Activated T-helper 1 cell treated with Interleukin-2 at 50 U/mL for 16 hours (primary cell): ENCODE results near the gene RUFY1.
"Not testable (repeated sequence)": the region's sequence is repeated elsewhere in the genome, so short reads cannot be mapped to it uniquely, and the experiment has no call there.

Experiments
- DNase-seq: peaks from one replicate; pipeline ENCODE4 v3.0.0-alpha.2; 2020; ENCODE audit warnings: low read depth

The RUFY1 gene

DNA sequence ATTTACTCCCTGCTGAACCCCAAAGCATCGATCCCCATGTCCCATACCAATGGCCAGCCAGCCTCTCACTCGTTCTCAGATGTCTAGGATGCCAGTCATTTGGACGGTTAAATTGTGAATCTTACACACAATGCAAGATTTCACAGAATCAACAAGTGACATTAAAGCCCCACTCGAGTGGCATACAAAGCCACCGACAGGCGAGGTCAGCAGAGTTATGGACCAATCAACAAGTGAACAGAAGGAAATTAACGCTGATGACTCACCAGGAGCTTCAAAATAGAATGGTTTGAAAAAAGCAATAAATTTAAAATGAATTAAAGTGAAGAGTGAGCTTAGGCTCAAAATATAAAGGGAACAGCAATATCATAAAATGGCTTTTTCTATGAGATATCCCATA is 8.2 kb upstream of the RUFY1 start:
- DNase-seq = no peak

DNA sequence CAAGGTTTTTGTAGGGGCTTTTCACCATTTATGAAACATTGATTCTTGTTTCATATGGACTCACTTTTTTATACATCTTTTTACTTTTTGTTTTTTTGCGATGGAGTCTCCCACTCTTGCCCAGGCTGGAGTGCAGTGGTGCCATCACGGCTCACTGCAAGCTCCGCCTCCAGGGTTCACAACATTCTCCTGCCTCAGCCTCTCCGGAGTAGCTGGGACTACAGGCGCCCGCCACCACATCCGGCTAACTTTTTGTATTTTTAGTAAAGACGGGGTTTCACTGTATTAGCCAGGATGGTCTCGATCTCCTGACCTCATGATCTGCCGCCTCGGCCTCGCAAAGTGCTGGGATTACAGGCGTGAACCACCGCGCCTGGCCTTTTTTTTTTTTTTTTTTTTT is 7.1 kb upstream of the RUFY1 start:
- DNase-seq = not testable (repeated sequence)

DNA sequence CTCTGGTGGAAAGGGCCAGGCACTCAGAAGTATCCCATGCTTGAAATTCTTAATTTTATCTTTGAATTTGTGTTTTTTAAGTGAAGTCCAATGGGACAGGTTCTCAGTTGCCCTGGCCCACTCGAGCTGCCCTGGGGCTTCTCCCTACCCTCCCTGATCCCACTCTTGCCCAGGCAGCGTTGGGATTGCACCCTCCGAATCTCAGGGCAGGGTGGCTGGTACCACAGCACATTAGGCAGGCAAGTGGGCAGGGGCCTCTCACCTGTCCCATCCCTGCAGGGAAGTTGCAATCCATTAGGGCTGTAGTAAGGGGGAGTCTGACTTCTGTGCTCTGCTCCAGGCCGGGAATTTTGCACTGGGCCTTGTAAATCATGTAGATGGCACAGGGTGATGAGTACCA is 2.7 kb downstream of the RUFY1 start:
- DNase-seq = no peak

DNA sequence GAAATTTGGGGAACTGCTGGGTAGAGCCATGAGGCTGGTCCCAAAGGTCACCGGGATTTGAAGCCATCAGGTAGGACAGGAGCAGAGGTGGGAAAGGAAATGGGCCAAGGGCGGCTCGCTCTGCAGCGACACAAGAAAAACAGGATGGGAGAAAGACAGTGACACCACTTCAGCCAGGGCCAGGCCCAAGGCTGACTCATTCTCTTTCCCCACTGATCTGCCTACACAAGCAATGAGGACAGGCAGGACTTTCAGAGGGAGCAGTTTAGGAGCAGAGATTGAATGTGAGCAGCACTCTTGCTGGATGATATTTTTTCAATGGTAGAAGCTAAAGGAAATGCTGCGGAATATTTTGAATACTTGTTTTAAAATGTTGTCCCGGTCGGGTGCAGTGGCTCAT is 3.5 kb downstream of the RUFY1 start:
- no peak for DNase-seq

DNA sequence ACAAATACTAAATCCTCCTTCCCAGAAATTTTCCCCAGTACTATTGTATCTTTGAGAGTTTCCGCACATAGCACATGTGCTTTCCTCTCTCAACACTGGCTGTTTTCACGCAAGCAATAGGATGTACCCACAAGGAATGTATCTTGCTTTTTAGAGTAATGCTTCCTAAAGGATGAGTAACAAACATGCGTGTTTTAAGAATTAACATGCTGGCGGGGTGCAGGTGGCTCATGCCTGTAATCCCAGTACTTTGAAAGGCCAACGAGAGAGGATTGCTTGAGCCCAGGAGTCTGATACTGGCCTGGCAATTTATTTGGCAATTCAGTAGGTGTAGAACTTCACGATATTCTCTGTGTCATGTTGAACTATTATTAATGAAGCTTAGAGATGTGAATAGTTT is 4.6 kb downstream of the RUFY1 start:
- DNase-seq = no peak

DNA sequence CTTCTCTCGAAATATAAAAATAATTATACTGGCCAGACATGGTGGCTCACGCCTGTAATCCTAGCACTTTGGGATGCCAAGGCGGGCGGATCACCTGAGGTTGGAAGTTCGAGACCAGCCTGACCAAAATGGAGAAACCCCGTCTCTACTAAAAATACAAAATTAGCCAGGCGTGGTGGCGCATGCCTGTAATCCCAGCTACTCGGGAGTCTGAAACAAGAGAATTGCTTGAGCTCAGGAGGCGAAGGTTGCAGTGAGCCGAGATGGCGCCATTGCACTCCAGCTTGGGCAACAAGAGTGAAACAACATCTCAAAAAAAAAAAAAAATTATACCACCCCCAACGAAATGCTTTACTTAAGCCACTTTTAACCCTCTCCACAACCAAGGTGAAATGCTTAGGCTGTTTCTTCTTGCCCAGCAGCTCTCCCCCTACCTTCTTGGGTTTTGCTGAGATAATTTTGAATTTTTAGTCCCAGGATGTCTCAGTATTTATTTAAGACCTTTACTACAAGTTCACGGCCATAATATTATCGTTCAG is 8.0 kb downstream of the RUFY1 start:
- DNase-seq = not testable (repeated sequence)

DNA sequence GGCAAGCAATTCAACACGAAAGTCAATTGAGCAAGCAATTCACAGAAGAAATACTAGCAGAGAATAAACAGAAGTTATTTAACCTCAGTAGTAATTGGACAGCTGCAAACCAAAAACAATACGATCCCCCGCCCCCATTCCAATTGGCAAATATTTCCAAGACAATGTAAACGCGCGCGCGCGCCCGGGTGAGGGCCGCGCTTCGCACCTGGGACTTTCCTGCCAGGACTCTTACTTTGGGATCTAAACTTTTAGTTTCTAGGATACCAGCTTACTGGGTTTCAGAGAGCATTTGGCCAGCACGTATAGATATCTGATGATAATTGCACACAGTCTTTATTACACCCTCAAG is 8.6 kb downstream of the RUFY1 start:
- DNase-seq = no peak

DNA sequence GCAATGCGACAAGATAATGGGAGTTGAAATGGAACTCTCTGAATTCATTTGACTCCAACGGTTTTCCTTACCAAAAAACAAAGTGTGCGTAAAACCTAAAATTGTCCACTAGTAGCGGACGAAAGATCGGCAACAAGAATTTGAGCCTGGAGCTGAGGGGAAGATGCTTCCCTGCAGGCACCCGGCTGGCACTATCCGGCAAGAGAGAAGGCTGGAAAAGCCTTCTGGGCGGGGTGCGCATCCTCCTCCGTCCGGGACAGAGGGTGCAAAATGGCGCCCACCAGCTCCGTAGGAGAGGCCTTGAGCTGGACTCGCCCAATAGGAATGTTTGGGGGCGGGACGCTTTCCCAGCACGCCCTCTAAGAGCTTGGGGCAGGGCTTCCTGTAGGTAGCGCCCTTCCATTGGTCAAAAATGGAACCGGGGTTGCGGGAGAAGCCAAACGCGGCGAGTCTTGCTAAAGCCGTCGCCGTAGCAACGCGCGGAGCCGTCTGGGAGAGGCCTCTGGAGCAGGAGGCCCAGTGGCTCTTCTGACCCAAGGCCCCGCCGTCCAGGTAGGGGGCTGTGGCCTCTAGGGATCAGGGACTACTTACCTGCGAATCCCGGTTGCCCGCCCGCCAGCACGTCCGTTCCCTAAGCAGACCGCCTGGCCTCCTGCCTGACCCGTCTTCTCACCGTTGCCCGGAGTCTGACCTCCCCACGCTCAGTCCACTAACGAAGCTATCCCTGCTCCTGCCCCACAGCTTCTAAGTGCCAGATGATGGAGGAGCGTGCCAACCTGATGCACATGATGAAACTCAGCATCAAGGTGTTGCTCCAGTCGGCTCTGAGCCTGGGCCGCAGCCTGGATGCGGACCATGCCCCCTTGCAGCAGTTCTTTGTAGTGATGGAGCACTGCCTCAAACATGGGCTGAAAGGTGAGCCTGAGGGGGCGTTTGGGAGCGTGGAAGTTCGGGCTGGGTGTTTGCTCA is 9.2 kb downstream of the RUFY1 start:
- peak; percentile 68 for DNase-seq

DNA sequence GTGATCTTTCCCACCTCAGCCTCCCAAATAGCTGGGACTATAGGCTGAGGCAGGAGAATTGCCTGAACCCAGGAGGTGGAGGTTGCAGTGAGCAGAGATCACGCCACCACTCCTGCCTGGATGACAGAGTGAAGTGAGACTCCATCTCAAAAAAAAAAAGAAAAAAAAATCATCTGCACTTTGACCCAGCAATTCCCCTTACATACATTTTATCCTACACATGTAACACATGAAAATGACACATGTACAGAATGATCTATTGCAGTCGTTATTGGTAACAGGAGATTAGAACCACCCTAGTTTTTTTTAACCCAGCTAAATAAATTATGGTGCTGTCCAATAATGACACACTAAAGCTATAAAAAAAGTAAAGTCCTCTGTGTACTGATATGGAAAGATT is 14.2 kb downstream of the RUFY1 start:
- no peak for DNase-seq

DNA sequence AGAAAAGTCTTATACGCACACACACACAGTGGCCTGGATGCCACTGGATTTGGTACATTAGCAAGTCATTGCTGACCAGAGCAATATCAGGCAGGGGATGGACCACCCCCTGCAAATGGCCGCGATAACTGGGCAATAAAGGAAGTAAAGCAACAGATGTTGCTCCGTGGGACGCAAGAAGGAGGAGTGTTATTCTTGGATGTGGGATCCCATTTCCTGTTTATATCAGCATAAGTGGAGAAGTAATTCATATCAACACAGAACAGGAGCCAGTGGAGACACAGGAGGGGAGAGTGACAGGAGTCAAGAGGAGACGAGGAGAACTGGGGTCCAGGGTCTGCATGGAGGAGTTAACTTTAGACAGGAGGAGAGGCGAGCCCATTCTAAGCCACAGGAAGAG is 18.4 kb downstream of the RUFY1 start:
- no peak for DNase-seq

DNA sequence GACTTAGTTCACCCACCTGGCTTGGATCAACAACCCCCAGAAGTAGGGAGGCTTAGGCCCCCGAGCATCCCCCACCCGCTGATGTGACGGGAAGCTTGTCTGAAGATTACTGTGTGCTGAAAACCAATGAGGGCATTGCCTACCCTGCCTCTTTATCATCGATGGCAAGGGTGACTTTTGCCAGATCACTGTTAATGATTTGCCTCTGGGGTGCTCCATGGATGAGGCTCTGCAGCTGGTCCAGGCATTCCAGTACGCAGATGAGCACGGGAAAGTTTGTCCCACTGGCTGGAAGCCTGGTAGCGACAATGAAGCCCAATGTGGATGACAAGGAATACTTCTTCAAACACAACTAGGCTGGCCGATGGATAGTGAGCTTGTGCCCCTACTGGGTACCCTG is 22.0 kb downstream of the RUFY1 start:
- DNase-seq = no peak

DNA sequence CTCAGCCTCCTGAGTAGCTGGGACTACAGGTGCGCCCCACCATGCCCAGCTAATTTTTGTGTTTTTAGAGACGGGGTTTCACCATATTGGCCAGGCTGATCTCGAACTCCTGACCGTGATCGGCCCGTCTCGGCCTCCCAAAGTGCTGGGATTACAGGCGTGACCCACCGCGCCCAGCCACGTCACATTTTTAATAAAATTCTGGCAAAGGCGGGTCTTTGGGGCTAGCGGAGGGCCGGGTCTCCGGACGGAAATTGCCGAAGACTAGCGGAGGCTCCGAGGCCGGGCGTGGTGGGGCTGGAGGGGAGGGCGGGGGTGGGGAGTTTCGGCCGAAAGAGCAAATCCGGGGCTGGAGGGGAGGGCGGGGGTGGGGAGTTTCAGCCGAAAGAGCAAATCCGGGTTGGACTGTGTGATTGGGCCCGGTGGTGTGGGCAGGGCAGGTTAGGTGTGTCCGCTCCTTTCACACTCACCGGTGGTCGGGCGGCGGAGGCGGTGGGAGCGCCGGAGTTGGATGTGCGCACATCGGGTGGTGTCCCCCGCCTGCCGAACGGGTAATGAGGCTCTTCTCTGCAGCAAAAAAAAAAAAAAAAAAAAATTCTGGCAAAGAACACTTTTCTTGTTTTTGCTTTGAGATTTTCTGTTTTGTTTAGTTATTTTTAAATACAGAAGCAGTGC is 27.1 kb downstream of the RUFY1 start:
- no peak for DNase-seq

DNA sequence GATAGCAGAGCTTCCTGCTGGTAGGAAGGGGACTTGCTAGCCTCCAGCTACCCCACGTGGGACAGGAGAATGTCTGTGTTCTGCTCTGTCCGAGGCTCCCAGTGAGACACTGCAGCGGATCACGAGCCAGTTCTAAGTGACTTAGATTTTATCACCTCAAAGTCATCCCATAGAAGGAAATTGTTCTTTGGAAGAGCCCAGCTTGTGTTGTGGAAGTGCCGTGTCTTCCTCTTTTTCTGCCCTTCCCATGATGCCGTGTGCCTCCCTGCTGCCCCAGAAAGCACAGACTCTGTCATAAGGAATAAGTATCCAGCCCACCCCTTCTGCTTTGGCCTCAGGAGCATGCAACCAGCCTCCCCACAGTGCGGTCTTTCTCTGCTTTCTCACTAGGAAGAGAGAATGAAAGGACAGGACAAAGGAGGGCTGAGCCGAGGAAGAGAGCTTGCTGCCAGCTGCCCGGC is 35.6 kb downstream of the RUFY1 start:
- no peak for DNase-seq

DNA sequence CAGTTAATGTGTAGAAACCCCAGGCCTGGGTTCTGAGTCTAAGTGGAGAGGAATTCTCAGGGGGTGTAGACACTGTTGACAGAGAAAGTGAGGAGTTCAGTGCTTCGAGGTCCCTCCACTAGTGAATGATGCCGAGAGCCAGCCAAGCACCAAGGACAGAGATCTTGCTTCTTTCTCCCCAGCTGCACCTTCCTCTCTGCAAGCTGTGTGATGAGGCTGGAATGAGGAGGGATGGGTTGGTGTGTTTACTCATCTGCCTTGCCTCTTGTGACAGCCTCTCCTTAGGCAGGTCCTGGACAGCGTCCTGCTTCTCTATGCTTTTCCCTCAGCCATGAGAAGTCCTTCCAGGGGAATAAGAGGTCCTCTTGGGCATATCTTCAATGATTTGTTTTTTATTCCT is 37.8 kb downstream of the RUFY1 start:
- no peak for DNase-seq

DNA sequence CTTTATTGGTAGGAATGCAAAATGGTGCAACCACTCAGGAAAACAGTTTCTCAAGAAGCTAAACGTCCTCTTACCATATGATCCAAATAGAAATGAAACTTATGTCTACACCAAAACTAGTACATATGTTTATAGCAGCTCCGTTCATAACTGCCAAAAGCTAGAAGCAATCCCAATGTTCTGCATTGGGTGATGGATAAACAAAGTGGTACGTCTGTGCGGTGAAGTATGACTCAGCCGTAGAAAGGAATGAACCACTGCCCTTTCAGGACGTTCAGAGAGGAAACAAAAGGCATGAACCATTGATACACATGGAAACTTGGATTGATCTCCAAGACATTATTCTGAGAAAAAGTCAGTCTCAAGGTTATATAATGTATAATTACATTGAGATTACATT is 45.6 kb downstream of the RUFY1 start:
- no peak for DNase-seq

DNA sequence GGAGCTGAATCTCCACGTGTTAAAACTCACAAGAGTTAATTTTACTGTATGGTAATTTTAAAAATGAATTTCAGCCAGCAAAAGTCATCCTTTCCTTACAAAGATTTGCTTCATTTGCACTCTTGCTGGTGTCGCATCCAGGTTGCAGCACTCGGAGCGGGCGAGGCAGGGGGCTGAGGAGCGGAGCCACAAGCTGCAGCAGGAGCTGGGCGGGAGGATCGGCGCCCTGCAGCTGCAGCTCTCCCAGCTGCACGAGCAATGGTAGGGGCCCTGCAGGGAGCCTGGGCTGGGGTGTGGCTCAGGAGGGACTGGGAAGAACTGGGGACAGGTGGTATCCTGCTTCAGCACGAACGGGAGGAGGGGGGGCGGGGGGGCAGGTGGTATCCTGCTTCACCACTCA is 46.1 kb downstream of the RUFY1 start:
- DNase-seq = no peak

DNA sequence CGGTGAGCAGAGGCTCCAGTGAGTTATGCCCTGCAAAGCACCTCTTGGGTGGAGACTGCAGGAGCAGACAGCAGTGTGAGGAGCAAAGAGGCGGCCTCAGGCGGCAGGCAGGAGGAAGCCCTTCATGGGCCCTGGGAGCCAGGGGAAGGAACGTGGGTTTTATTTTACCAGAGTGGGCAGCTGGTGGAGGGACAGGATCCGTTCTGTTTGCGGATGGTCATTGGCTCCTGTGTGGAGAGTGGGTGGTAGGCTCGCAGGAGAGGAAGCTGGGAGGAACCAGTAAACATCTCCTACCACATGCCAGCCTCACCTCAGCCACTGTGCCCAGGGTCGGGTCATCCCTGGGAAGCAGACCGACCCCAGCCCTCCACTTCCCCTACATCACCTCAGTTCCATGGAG is 48.7 kb downstream of the RUFY1 start:
- no peak for DNase-seq

DNA sequence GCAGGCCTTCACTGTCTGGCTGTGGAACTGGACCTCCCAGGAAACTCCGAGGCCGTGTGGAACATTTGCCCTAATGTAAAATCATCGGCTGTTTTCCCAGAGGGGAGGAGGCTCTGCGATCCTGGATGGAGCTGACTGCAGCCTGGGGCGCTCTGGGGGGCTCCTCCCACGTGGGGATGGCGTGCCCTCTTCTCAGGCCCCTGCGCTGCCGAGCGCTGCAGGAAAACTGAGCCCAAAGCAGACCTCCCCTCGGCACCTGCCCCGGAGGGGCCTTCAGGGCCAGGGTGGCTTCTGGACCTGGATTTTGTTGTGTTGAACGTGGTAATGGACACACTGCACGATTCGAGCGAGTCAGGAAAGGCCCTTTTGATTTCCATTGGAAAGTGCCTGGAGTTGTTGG is 49.2 kb downstream of the RUFY1 start:
- DNase-seq = no peak

DNA sequence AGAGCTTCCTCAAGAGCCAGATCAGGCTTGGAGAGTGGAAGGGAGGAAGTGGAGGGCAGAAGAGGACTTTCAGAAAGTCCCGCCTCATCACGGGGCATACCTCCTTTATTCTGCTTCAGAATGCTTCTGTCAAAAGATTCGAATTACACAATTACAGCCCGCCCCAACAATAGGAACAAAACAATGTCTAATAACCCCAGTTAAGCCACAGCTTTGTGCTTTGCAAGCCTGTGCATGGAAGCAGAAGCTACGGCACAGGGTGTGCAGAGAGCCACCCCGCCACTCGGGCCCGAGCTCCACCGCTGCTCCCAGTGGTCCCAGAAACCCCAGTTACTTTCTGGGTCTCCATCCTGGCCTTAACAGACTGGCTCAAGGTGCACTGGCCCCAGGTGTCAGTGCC is 49.6 kb downstream of the RUFY1 start:
- DNase-seq = no peak

DNA sequence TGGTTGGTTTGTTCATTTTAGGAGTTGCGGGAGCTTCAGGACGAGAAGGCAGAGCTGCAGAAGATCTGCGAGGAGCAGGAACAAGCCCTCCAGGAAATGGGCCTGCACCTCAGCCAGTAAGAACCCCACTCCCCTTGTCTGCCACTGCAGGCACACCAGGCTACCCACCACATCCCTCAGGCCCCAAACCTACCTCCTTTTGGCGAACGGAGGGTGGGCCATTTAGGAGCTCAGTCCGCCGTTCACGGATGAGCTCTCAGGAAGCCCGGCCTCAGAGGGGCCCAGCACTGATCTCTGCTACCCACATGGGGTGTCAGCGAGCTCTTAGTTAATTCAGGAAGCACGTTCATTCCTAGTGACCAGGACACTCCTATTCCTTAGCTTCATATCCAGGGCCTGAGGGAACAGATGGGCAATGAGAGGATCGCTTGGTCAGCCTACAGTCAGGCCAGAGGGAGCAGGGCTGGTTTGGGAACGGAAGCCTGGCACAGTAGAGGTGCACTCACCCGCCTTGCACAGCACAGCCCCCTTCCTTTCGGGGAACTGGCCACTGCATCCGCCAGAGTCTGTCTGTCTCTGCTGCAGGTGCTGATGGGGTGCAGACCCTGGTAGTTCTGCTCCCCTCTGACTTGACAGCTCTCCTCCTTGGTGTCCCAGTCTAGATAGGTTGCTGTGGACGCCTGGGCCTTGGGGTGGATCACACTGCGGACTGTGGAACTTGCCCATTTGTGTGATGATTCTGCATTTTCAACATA is 51.7 kb downstream of the RUFY1 start:
- no peak for DNase-seq

DNA sequence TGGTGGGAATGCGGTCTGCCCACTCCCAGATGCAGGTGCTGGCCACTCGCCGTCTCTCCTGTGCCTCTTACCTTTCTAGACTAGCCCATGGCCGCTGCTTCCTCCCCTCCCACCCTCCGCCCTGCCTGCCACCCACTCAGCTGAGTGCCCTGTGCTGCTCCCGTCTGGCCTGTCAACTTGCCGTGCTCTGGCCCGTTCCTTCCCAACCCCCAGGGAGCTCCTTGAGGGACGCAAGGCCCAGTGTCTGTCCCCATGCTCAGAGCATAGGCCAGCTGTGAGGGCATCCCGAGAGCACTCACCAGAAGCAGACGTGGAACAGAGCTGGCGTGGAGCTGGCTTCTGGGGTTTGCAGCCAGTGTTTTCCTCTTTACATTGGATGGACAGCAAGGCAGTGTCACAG is 53.0 kb downstream of the RUFY1 start:
- no peak for DNase-seq

DNA sequence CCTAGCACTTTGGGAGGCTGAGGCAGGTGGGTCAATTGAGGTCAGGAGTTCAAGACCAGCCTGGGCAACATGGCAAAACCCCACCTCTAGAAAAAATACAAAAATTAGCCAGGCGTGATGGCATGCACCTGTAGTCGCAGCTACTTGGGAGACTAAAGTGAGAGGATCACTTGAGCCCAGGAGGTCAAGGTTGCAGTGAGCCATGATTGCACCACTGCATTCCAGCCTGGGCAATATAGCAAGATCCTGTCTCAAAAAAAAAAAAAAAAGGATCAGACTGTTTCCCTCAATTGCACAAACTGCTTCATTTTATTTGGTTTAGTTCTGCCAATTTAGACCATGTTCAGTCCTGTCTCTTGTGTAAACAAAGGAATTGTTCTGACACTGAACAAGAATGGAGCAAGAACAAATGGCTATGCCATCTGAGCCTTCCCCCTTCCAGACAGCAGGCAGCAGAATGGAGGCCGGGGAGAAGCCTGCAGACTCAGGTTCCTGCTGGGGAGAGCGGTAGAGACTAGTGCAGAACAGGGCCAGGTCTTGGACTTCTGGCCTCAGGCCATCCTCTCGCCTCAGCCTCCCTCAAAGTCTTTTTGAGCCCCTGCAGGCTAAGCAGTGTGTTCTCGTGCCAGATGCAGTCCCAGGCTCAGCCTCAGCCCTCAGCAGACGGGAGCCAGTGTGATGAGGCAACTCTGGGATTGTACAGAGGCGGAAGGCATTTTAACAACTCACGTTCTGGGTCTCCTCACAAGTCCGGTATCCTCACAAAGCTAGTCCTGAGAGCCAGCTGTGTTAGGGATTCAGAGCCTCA is 54.9 kb downstream of the RUFY1 start:
- no peak for DNase-seq
